ENCODE results near the gene OR8J3.
"Not testable (repeated sequence)": the region's sequence is repeated elsewhere in the genome, so short reads cannot be mapped to it uniquely, and the experiment has no call there.

The OR8J3 gene, protein sequence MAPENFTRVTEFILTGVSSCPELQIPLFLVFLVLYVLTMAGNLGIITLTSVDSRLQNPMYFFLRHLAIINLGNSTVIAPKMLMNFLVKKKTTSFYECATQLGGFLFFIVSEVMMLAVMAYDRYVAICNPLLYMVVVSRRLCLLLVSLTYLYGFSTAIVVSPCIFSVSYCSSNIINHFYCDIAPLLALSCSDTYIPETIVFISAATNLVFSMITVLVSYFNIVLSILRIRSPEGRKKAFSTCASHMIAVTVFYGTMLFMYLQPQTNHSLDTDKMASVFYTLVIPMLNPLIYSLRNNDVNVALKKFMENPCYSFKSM

DNA sequence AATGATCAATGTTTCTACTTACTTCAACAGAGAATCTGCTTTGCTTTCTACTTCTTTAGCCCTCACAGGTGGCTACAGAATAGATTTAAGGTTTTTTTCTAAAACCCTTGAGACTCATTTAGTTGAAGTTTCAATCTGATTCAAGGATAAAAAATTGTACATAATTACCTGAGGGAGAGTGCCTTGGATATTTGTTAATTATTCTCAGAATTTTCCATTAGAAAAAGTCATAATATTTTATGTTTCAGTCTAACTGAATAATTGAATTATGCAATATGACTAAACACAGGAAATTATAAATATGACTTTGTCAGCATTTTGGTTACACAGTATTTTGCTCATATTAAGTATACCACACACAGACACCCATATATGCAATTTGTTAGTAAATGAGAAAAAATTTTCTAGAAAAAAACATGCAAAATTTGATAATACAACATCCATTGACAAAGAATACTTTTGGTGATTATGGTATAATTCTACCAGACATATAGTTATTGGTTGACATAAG, at the start of gene OR8J3:
Gene OR8J3, minus strand, starts transcription at position 51 of the 511 bp plus-strand sequence. CDS start 2,483 bp downstream, outside the sequence.
- H3K4me3 ChIP-seq (ENCODE audit: low read depth, low read length) = no peak within 1 kb of the TSS

DNA sequence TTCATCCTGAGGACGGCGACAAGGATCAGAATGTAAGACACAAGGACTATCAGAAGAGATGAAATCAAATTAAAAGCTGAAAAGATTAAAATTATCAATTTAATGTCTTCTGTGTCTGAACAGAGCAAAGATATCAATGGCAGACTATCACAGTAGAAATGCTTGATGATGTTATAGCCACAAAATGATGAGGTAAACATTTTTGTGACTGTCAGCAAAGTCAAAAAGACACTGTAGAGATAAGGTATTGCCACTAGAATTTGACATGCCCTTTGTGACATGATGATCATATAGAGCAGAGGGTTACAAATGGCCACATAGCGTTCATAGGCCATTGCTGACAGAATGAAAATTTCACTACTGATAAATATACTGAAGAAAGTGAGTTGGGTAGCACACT, 48.6 kb upstream of the OR8J3 start:
- no peak overlapping the region for H3K4me3 ChIP-seq (ENCODE audit: low read depth, low read length)

DNA sequence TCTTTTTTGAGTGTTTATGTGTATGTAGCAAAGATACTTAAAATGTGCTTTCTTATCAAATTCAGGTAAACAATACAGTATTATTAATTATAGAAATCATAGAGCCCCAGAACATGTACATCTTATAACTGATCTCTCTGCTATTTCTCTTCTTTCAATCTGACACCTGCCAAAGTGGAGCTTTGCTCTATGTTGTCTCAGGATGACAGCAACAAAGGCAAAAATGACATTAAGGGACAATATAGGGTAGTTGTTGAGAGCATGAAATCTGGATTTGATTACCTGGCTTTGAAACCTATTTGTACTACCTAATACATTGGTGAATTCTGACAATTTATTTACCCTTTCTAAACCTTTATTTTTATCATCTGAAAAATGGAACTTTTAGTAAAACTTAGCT, 43.5 kb upstream of the OR8J3 start:
- H3K4me3 ChIP-seq (ENCODE audit: low read depth, low read length) = no peak overlapping the region

DNA sequence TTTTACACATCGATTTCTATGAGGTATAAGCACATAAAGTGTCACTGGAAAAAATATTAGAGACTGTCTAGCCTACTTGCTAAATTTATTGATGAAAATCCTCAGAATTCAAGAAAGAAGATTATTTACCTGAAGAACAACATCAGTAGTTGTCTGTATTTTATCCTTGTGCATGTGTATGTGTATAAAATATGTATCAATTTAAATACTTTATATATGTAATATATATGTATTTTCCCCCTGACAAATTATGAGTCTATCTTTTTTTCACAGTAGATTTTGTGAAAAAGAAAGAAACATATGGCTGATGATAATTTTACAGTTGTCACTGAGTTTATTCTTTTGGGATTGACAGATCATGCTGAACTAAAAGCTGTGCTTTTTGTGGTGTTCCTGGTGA, 36.3 kb upstream of the OR8J3 start, which contains the start of gene OR5J2:
Gene OR5J2, plus strand, starts transcription at position 301 of the 400 bp plus-strand sequence. Its CDS starts 0 bp downstream, at position 301.
- no peak within 1 kb of the TSS for H3K4me3 ChIP-seq (ENCODE audit: low read depth, low read length)

DNA sequence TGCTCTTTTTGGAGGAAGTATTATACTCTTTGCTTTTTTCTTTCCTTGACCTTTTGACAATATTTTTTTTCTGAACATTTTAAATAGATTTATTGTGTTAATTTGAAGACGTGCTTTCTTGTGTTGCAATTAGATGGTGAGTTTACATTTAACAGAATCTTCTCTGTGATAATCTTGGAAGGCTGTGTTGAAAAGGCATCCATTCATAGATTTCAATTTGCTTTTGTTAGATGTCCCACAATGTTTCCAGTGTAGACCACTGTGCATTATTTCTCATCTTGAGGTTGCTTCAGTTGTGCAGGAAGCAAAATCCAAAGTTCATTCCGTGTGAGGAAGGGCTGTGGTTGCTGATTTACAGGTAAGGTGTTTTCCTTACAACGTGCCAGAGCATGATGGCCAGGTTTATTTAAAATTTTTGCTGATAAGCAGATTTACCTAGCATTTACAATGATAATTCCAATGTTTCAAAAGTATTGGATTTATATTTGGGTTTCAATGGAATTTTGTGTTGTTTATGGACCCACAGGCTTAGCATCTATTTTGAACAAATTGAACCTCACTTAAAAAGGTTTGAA, 32.3 kb upstream of the OR8J3 start:
- H3K4me3 ChIP-seq (ENCODE audit: low read depth, low read length) = no peak overlapping the region

DNA sequence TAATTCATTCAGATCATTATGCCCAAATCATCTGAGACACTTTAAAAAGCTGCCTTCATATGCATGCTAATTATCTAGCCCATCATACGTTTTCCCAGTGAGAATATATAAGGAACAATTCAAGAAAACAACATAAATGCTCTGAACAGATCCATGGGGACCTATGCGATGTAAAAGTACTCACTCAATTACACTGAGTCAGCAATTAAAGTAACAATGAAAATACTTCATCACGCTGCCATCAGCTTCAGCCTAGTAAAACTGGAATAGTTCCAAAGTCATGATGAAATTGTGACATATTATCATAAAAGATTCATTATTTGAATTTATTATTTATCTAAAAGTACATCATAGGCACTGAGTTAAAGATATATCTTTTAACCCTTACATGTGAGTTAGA, 23.8 kb upstream of the OR8J3 start:
- H3K4me3 ChIP-seq (ENCODE audit: low read depth, low read length) = no peak overlapping the region

DNA sequence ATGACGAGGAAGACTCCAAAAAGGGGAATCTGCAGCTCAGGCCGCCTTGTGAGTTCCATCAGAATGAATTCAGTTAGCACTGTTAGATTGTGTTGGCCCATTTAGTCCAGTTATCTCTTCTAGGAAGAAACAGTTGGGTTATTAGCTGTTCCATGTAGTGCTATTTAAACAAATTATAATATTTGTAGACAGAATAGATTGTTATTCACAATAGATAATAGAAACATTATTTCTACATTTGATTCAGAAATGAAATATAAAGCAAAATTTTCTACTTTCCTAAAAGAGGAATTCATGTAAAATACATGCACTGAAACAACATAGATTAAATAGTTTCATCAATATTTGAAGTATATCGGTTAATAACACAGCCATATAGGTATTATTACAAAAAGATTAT, 20.2 kb upstream of the OR8J3 start, which contains the start of gene OR8K5:
Gene OR8K5, minus strand, starts transcription at position 101 of the 400 bp plus-strand sequence. Its CDS starts 0 bp downstream, at position 101.
- H3K4me3 ChIP-seq (ENCODE audit: low read depth, low read length) = no peak within 1 kb of the TSS

DNA sequence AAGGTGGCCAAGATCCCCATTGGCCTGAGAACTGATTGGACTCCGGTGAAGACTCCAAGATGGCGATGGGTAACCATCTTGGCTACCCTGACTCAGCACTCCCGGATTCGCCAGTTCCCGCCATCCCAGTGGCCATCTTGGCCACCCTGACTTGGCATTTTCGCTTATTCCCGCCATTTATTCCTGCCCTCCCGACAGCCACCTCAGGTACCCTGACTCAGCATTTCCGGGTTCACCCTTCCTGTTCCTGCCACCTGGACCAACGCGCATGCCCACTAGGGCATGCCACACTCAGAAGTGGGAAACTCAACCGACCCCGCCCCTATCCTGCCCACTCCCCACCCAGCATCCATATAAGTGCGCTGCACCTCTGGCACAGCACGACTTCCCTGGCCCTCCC, 12.3 kb upstream of the OR8J3 start:
- no peak overlapping the region for H3K4me3 ChIP-seq (ENCODE audit: low read depth, low read length)

DNA sequence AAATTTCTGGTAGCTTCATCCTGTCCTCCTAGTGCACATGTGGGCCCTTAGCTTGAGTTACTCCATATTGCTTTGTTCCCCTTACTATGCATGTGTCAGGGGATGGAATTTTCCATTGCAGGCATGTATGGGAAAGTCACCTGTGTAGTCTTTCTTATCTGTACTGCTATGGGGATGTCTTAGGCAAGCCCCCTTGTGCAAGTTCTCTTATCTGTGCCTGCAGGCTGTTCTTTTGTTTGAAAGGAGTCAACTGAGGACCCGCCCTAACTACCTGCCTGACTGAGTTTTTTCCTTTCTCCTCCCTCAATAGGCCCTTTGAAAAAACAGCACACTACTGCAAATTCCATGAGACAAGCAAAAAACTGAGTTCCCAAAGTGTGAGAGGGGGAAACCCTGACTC, 11.4 kb upstream of the OR8J3 start:
- no peak overlapping the region for H3K4me3 ChIP-seq (ENCODE audit: low read depth, low read length)

DNA sequence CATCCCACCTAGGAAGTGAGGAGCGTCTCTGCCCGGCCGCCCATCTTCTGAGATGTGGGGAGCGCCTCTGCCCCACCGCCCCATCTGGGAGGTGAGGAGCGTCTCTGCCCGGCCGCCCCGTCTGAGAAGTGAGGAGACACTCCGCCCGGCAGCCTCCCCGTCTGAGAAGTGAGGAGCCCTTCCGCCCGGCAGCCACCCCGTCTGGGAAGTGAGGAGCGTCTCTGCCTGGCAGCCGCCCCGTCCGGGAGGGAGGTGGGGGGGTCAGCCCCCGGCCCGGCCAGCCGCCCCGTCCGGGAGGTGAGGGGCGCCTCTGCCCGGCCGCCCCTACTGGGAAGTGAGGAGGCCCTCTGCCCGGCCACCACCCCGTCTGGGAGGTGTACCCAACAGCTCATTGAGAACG, 3.7 kb upstream of the OR8J3 start:
- not testable (repeated sequence) for H3K4me3 ChIP-seq (ENCODE audit: low read depth, low read length)

DNA sequence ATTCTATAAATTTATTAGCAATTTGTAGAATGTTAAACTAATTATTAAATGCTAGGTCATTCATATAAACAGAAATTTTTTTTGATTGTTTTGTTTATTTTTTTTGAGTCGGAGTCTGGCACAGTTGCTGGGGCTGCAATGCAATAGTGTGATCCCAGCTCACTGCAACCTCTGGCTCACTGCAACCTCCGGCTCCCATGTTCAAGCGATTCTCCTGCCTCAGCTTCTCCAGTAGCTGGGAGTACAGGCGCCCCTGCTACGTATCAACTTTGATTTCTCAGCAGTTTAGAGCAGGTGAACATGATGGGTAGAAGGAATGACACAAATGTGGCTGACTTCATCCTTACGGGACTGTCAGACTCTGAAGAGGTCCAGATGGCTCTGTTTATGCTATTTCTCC, 17.9 kb downstream of the OR8J3 start, which contains the start of gene OR8H3:
Gene OR8H3, plus strand, starts transcription at position 301 of the 400 bp plus-strand sequence. Its CDS starts 0 bp downstream, at position 301.
- no peak within 1 kb of the TSS for H3K4me3 ChIP-seq (ENCODE audit: low read depth, low read length)

DNA sequence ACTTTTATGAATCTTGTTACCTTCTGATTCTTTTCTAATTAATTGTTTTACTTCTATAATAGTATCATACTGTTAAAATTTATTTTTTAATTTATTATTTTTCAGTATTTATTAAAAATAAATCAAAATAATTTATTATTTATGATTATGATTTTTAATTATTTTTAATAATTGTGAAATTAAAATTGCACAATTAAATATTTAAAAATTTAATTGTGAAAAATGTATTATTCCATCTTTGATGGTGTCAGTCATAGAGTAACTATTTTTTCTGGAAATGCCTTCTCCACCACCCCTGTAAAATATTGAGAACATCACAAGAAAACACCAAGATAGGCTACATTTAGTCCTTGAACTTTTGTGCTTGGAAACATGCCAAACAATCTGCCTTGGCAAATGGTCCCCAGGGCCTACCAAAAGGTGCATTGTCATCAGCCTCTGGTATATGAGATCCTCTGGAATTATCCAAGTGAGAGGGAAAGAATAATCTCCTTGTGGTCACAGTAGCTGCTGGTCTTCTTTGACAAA, 36.7 kb downstream of the OR8J3 start, which contains the start of gene OR8H2:
Gene OR8H2, plus strand, starts transcription at position 478 of the 528 bp plus-strand sequence. CDS start 1,356 bp downstream, outside the sequence.
- H3K4me3 ChIP-seq (ENCODE audit: low read depth, low read length) = no peak within 1 kb of the TSS

DNA sequence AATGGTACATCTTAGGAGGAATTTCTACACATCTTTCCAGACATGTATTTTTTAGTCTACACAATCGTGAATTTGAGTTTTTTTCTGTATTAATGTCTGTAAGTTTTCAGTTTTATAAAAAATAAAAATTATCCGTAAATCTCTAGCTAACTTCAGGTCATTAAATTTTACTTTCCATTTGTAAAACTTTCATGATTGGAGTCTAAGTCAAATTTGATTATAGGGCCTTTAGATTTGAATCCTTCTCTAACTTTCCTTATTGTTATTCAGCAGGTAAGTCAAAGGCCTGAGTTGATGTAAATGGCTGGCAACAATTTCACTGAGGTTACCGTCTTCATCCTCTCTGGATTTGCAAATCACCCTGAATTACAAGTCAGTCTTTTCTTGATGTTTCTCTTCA, 47.0 kb downstream of the OR8J3 start, which contains the start of gene OR8I2:
Gene OR8I2, plus strand, starts transcription at position 301 of the 400 bp plus-strand sequence. Its CDS starts 0 bp downstream, at position 301.
- H3K4me3 ChIP-seq (ENCODE audit: low read depth, low read length) = no peak within 1 kb of the TSS

DNA sequence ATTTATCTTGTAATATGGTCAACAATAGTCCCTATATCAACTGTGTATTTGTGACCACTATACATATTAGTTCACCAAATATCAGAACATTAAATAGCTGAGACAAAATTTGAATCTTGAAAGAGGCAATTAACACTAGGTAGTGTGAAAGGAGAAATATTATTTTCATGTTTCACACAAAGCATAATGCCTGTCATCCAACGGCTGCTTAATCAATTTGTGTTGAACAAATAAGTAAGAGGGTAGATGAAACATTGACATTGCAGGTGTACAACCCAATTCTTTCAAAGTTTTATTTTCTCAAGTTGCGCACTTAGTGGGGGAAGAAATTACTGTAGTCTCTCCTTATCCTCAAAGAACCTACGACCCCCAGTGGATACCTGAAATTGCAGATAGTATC, 50.3 kb downstream of the OR8J3 start:
- H3K4me3 ChIP-seq (ENCODE audit: low read depth, low read length) = no peak overlapping the region

All from iPS-11a (cell line).